Stimulated activated CD4-positive, alpha-beta T cell treated with anti-CD3 and anti-CD28 coated beads, Interleukin-2, amount 100 ng/mL, for 4 hours (primary cell): ENCODE results near the gene DOK6.

Experiments
- DNase-seq: peaks from one replicate; pipeline ENCODE4 v3.0.0-alpha.2; 2020; ENCODE audit warnings: low read depth

DOK6 gene

GRCh38 chr18:69689121-69689759 lies 288.6 kb downstream of the DOK6 start:
- no peak for DNase-seq

GRCh38 chr18:69691008-69691760 lies 290.5 kb downstream of the DOK6 start:
- no peak for DNase-seq

GRCh38 chr18:69697069-69697468 lies 296.4 kb downstream of the DOK6 start:
- no peak for DNase-seq

GRCh38 chr18:69697689-69698088 lies 297.0 kb downstream of the DOK6 start:
- DNase-seq, result no peak

GRCh38 chr18:69701305-69701704 lies 300.6 kb downstream of the DOK6 start:
- no peak for DNase-seq

- DNase-seq, result no peak
These were observed 302.8 kb downstream of the DOK6 start for GRCh38 chr18:69703461-69703860.

- DNase-seq, result no peak
These were observed 305.3 kb downstream of the DOK6 start for GRCh38 chr18:69705987-69706386.

GRCh38 chr18:69708844-69709243 lies 308.2 kb downstream of the DOK6 start:
- DNase-seq, result no peak

- no peak for DNase-seq
These were observed 314.6 kb downstream of the DOK6 start for GRCh38 chr18:69715191-69715795.

- no peak for DNase-seq
These were observed 316.9 kb downstream of the DOK6 start for GRCh38 chr18:69717586-69717985.

GRCh38 chr18:69718912-69719547 lies 318.3 kb downstream of the DOK6 start:
- no peak for DNase-seq

- no peak for DNase-seq
These were observed 319.7 kb downstream of the DOK6 start for GRCh38 chr18:69720422-69720821.

GRCh38 chr18:69723434-69723833 lies 322.7 kb downstream of the DOK6 start:
- DNase-seq, result no peak

- no peak for DNase-seq
These were observed 324.3 kb downstream of the DOK6 start for GRCh38 chr18:69725009-69725408.

- no peak for DNase-seq
These were observed 325.3 kb downstream of the DOK6 start for GRCh38 chr18:69725855-69726508.

GRCh38 chr18:69727912-69728572 lies 327.4 kb downstream of the DOK6 start:
- no peak for DNase-seq

GRCh38 chr18:69730664-69731063 lies 330.0 kb downstream of the DOK6 start:
- DNase-seq, result no peak

GRCh38 chr18:69734536-69734935 lies 333.8 kb downstream of the DOK6 start:
- no peak for DNase-seq

- no peak for DNase-seq
These were observed 336.0 kb downstream of the DOK6 start for GRCh38 chr18:69736730-69737129.

- DNase-seq, result no peak
These were observed 337.2 kb downstream of the DOK6 start for GRCh38 chr18:69737851-69738250.

- no peak for DNase-seq
These were observed 346.7 kb downstream of the DOK6 start for GRCh38 chr18:69747388-69747787.
